ENCODE measurements around the gene PLLP.

Gene PLLP

GRCh38 chr16:57284209-57284951 lies at the start of gene PLLP:
TSS of gene PLLP (minus strand) at chr16:57284672. CDS start at chr16:57284540, 132 bp downstream.
- no peak within 1 kb of the TSS for H3K9ac ChIP-seq (ENCODE audit: low read length)
- peak; percentile 61 for DNase-seq (ENCODE audit: low read depth)
- peak within 1 kb of the TSS; percentile 70 for H3K4me3 ChIP-seq (ENCODE audit: low read length)
- H3K27me3 ChIP-seq (replicated peaks; ENCODE audit: control insufficient read depth, insufficient read depth, low read length), result peaks cover 35% of the 10 kb centered on the region
- H3K4me1 ChIP-seq (ENCODE audit: control insufficient read depth, insufficient read depth, low read length), result peaks cover 5% of the 10 kb centered on the region
- H3K36me3 ChIP-seq (ENCODE audit: control insufficient read depth, insufficient read depth, low read length, severe bottlenecking), result no peaks in the 10 kb centered on the region
- H3K9me3 ChIP-seq (ENCODE audit: control insufficient read depth, low read length), result no peaks in the 10 kb centered on the region

- H3K9me3 ChIP-seq (ENCODE audit: control insufficient read depth, low read length), result peaks cover 19% of the 10 kb centered on the region
- no peak overlapping the region for H3K4me3 ChIP-seq (ENCODE audit: low read length)
- no peaks in the 10 kb centered on the region for H3K36me3 ChIP-seq (ENCODE audit: control insufficient read depth, insufficient read depth, low read length, severe bottlenecking)
- no peaks in the 10 kb centered on the region for H3K27me3 ChIP-seq (replicated peaks; ENCODE audit: control insufficient read depth, insufficient read depth, low read length)
- H3K9ac ChIP-seq (ENCODE audit: low read length), result no peak overlapping the region
- no peak for DNase-seq (ENCODE audit: low read depth)
- no peaks in the 10 kb centered on the region for H3K4me1 ChIP-seq (ENCODE audit: control insufficient read depth, insufficient read depth, low read length)
Observed at GRCh38 chr16:57333402-57333801, 48.9 kb upstream of the PLLP start.

GRCh38 chr16:57331355-57331754 lies 46.9 kb upstream of the PLLP start:
- no peaks in the 10 kb centered on the region for H3K36me3 ChIP-seq (ENCODE audit: control insufficient read depth, insufficient read depth, low read length, severe bottlenecking)
- peaks cover 2% of the 10 kb centered on the region for H3K4me1 ChIP-seq (ENCODE audit: control insufficient read depth, insufficient read depth, low read length)
- no peaks in the 10 kb centered on the region for H3K27me3 ChIP-seq (replicated peaks; ENCODE audit: control insufficient read depth, insufficient read depth, low read length)
- DNase-seq (ENCODE audit: low read depth), result no peak
- H3K9me3 ChIP-seq (ENCODE audit: control insufficient read depth, low read length), result peaks cover 18% of the 10 kb centered on the region
- H3K9ac ChIP-seq (ENCODE audit: low read length), result no peak overlapping the region
- no peak overlapping the region for H3K4me3 ChIP-seq (ENCODE audit: low read length)

DNA sequence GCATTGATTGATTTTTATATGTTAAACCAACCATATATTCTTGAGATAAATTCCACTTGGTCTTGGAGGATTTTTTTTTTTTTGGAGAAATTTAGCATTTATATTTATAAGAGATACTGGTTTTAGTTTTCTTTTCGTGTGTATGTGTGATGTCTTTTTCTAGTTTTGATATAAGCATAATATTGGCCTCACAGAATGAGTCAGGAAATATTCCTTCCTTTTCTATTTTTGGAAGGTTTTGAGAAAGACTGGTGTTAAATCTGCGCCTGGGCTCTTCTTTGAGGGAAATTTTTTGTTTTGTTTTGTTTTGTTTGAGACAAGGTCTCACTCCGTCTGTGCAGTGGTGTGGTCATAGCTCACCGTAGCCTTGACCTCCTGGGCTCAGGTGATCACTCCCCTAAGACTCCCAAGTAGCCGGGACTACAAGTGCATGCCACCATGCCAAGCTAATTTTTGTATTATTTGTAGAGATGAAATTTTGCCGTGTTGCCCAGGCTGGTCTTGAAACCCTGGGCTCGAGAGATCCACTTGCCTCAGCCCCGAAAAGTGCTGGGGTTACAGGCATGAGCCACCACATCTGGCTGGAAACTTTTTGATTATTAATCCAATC lies 45.4 kb upstream of the PLLP start:
- Histone ChIP-seq H3K9ac (ENCODE audit: low read length) (no peak overlapping the region), H3K4me3 (ENCODE audit: low read length) (no peak overlapping the region), H3K4me1 (ENCODE audit: control insufficient read depth, insufficient read depth, low read length) (peaks cover 11% of the 10 kb centered on the region), H3K9me3 (ENCODE audit: control insufficient read depth, low read length) (peaks cover 22% of the 10 kb centered on the region), H3K36me3 (ENCODE audit: control insufficient read depth, insufficient read depth, low read length, severe bottlenecking) (no peaks in the 10 kb centered on the region), H3K27me3 (replicated peaks; ENCODE audit: control insufficient read depth, insufficient read depth, low read length) (no peaks in the 10 kb centered on the region)
- no peak for DNase-seq (ENCODE audit: low read depth)

DNA sequence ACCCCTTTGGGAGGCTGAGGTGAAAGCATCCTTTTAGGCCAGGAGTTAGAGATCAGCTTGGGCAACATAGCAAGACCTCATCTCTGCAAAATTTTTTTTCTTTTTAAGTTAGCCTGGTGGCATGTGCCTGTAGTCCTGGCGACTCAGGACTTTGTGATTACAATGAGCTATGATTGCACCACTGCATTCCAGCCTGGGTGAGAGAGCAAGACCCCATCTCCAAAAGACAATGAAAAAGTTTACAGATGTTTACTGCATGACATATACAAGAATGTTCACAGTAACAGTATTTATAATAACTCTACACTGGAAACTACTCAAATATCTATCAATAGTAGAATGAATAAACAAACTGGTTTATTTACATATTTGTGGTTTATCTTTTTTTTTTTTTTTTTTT lies 41.0 kb upstream of the PLLP start:
- H3K9me3 ChIP-seq (ENCODE audit: control insufficient read depth, low read length), result peaks cover 9% of the 10 kb centered on the region
- H3K27me3 ChIP-seq (replicated peaks; ENCODE audit: control insufficient read depth, insufficient read depth, low read length), result no peaks in the 10 kb centered on the region
- peaks cover 16% of the 10 kb centered on the region for H3K4me1 ChIP-seq (ENCODE audit: control insufficient read depth, insufficient read depth, low read length)
- H3K4me3 ChIP-seq (ENCODE audit: low read length), result no peak overlapping the region
- no peak overlapping the region for H3K9ac ChIP-seq (ENCODE audit: low read length)
- peak; percentile 46 for DNase-seq (ENCODE audit: low read depth)
- no peaks in the 10 kb centered on the region for H3K36me3 ChIP-seq (ENCODE audit: control insufficient read depth, insufficient read depth, low read length, severe bottlenecking)

DNA sequence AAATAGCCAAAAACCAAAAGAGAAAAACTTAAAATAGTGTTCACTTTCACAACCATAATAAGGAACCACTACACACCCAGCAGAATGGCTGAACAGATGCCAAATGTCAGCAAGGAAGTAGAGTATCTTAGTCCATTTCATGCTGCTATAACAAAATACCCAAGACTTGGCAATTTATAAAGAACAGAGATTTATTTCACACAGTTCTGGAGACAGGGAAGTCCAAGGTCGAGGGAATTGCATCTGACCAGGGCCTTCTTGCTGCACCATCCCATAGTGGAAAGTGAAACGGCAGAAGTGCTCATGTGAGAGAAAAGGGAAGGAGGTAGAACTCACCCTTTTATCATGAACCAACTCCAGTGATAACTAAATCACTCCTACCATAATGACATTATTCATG lies 40.3 kb upstream of the PLLP start:
- Histone ChIP-seq H3K36me3 (ENCODE audit: control insufficient read depth, insufficient read depth, low read length, severe bottlenecking) (no peaks in the 10 kb centered on the region), H3K27me3 (replicated peaks; ENCODE audit: control insufficient read depth, insufficient read depth, low read length) (no peaks in the 10 kb centered on the region), H3K4me1 (ENCODE audit: control insufficient read depth, insufficient read depth, low read length) (peaks cover 16% of the 10 kb centered on the region), H3K4me3 (ENCODE audit: low read length) (no peak overlapping the region), H3K9ac (ENCODE audit: low read length) (peak overlapping the region; percentile 6), H3K9me3 (ENCODE audit: control insufficient read depth, low read length) (peaks cover 9% of the 10 kb centered on the region)
- DNase-seq (ENCODE audit: low read depth), result no peak

- peaks cover 30% of the 10 kb centered on the region for H3K4me1 ChIP-seq (ENCODE audit: control insufficient read depth, insufficient read depth, low read length)
- H3K4me3 ChIP-seq (ENCODE audit: low read length), result no peak overlapping the region
- no peak for DNase-seq (ENCODE audit: low read depth)
- H3K27me3 ChIP-seq (replicated peaks; ENCODE audit: control insufficient read depth, insufficient read depth, low read length), result no peaks in the 10 kb centered on the region
- H3K9ac ChIP-seq (ENCODE audit: low read length), result no peak overlapping the region
- no peaks in the 10 kb centered on the region for H3K36me3 ChIP-seq (ENCODE audit: control insufficient read depth, insufficient read depth, low read length, severe bottlenecking)
- H3K9me3 ChIP-seq (ENCODE audit: control insufficient read depth, low read length), result no peaks in the 10 kb centered on the region
Observed at GRCh38 chr16:57319646-57320045, 35.2 kb upstream of the PLLP start.

DNA sequence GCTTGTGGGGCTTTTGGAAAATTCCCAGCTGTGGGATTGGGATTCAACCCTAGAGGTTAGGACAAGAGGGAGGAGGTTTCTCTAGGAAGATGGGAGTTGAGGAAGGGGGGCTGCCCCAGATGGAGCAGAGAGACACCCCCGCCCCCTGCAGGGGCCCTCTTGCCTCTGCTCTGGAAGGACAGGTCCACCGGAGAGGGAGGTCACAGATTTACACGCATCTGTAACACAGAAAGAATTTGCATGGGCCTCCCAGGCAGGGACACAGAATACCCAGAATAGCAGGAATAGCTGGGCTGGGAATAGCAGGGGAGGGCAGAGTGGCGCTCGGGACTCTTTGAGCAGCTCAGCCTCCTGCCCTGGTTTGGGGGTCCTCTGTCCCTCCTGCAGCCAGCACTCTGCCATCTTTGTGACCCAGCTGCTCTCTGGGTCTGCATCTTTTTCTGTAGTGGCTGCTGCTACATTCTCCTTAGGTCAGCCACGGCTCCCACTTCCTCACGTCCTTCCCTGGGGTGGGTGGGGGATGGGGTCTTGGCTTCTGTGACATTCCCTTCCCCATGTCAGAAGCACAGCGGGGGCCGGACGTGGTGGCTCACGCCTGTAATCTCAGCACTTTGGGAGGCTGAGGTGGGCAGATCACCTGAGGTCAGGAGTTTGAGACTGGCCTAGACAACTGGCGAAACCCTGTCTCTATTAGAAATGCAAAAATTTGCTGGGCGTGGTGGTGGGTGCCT lies 33.9 kb upstream of the PLLP start:
- Histone ChIP-seq H3K9ac (ENCODE audit: low read length) (peak overlapping the region; percentile 56), H3K27me3 (replicated peaks; ENCODE audit: control insufficient read depth, insufficient read depth, low read length) (no peaks in the 10 kb centered on the region), H3K9me3 (ENCODE audit: control insufficient read depth, low read length) (no peaks in the 10 kb centered on the region), H3K4me3 (ENCODE audit: low read length) (no peak overlapping the region), H3K4me1 (ENCODE audit: control insufficient read depth, insufficient read depth, low read length) (peaks cover 32% of the 10 kb centered on the region), H3K36me3 (ENCODE audit: control insufficient read depth, insufficient read depth, low read length, severe bottlenecking) (no peaks in the 10 kb centered on the region)
- DNase-seq (ENCODE audit: low read depth), result peak; percentile 73

DNA sequence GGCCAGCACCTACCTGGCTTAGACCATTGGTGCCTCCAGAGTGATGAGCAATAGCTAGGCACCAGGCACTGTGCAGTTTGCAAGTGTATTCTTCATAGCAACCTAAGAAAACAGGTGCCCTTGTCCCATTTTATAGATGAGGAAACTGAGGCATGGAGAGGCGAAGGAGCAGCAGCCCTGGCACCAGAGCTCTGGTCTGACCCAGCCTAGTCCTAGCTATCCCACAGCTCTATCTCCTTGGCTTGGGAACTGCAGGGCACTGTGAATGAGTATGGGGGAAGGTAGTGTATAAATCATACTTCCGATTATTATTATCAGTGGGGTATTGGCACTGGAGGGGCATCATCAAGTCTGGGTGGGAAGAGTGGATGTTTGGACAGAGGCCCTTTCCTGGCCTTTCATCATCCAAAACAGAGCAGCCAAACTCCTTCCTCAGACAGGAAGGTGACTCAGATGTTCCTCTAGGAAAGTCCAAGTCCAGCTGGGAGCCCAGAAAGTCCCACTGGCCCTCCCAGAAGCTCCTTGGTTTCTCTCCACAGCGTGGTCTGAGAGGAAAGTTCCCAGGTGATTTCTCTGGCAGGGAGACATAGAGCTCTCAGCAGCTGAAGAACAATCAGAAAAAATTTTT lies 32.0 kb upstream of the PLLP start:
- Histone ChIP-seq H3K4me3 (ENCODE audit: low read length) (peak overlapping the region; percentile 49), H3K4me1 (ENCODE audit: control insufficient read depth, insufficient read depth, low read length) (peaks cover 32% of the 10 kb centered on the region), H3K9me3 (ENCODE audit: control insufficient read depth, low read length) (no peaks in the 10 kb centered on the region), H3K9ac (ENCODE audit: low read length) (peak overlapping the region; percentile 70), H3K36me3 (ENCODE audit: control insufficient read depth, insufficient read depth, low read length, severe bottlenecking) (no peaks in the 10 kb centered on the region), H3K27me3 (replicated peaks; ENCODE audit: control insufficient read depth, insufficient read depth, low read length) (peaks cover 7% of the 10 kb centered on the region)
- DNase-seq (ENCODE audit: low read depth), result peak; percentile 90

- Histone ChIP-seq H3K9ac (ENCODE audit: low read length) (no peak overlapping the region), H3K27me3 (replicated peaks; ENCODE audit: control insufficient read depth, insufficient read depth, low read length) (peaks cover 7% of the 10 kb centered on the region), H3K36me3 (ENCODE audit: control insufficient read depth, insufficient read depth, low read length, severe bottlenecking) (no peaks in the 10 kb centered on the region), H3K4me1 (ENCODE audit: control insufficient read depth, insufficient read depth, low read length) (peaks cover 32% of the 10 kb centered on the region), H3K9me3 (ENCODE audit: control insufficient read depth, low read length) (no peaks in the 10 kb centered on the region), H3K4me3 (ENCODE audit: low read length) (no peak overlapping the region)
- no peak for DNase-seq (ENCODE audit: low read depth)
Observed at GRCh38 chr16:57315416-57315815, 30.9 kb upstream of the PLLP start.

DNA sequence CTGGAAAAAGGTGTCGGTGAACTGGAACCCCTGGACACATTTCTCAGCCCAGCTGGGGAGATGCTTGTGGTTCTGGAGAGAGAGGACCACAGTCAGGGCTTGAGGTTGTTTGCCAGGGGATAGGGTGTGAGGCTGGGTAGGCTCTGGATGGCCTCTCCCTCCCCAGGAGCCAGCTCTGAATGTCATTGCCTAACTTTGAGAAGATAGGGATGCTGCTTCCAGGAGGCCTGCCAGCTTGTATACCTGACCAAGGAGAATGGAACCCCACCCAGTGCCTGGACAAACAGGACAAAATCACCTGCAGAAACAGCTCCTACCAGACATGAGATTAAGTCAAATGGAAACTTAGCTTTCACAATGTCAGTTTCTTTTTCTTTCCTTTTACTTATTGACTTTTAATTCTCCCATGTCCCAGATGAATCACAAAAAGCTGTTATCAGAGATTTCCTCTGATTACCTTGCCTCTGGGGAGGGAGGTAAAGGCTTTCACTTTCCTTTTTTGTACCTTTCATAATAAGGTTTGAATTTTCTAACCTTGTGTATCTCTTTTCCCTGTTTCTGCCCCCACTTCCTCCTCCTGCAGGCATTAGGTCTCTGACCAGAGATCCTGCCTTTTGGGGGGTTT lies 29.8 kb upstream of the PLLP start:
- Histone ChIP-seq H3K36me3 (ENCODE audit: control insufficient read depth, insufficient read depth, low read length, severe bottlenecking) (no peaks in the 10 kb centered on the region), H3K9ac (ENCODE audit: low read length) (peak overlapping the region; percentile 31), H3K4me1 (ENCODE audit: control insufficient read depth, insufficient read depth, low read length) (peaks cover 32% of the 10 kb centered on the region), H3K9me3 (ENCODE audit: control insufficient read depth, low read length) (no peaks in the 10 kb centered on the region), H3K4me3 (ENCODE audit: low read length) (no peak overlapping the region), H3K27me3 (replicated peaks; ENCODE audit: control insufficient read depth, insufficient read depth, low read length) (peaks cover 7% of the 10 kb centered on the region)
- no peak for DNase-seq (ENCODE audit: low read depth)

Data from adipocyte (in vitro differentiated cells).